ENCODE results near the gene RAB31.

RAB31 gene

GRCh38 chr18:9741406-9741792, 33.3 kb downstream of the RAB31 start:
- no peak for DNase-seq

DNA sequence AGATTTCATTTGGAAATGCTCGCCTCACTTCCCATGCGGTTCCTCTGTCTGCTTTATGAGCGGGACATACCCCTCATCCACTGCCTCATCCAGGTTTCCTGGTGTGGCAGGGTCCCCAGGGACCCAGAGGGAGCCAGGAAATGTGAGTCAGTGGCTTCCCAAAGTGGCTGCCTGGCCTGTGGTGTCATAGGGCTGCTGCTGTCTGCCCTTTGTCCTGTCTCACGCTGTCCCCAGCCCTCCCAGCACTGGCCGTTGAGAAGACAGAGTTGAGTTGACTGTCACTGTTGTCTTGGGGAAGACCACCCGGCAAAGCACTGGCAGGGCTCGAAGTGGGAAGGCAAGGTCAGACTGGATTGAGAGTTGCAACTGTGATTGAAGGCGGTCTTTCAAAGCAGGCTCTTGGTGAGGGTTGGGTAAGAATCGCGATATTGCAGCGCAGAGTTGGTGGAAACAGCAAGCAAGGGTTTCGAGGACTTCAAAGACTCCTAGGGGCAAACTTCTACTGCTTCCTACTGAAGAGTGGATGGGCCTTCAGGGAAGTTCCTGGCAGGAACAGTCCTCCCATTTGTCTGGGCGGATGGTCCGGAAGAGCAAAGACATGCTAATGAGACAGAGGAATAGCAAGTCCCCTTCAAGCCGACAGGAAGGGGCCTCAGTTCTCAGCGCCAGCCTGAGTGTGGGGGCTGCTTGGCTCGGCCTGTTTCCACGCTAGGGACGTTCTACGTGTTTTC, 33.9 kb downstream of the RAB31 start:
- no peak for DNase-seq

GRCh38 chr18:9742524-9743131, 34.5 kb downstream of the RAB31 start:
- no peak for DNase-seq

- DNase-seq: no peak
Observed at GRCh38 chr18:9743200-9744016, 35.3 kb downstream of the RAB31 start.

- no peak for DNase-seq
Observed at GRCh38 chr18:9746958-9747357, 38.9 kb downstream of the RAB31 start.

DNA sequence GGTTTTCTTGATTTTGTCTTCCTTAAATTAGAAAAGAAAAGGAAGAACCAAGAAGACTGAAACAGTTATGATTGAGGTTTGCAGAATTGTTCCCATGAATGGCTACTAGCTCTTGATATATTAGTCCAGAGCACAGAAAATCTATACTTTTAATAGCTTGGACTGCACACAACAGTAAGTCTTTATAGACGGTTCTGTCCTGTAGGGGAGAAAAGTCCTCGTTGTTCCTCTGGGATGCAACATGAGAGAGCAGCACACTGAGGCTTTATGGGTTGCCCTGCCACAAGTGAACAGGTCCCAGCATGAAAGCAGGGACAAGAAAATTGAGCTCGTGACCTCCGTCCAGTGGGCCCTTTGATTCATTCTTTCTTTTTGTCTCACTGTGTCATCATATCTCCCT, 41.5 kb downstream of the RAB31 start:
- no peak for DNase-seq

DNA sequence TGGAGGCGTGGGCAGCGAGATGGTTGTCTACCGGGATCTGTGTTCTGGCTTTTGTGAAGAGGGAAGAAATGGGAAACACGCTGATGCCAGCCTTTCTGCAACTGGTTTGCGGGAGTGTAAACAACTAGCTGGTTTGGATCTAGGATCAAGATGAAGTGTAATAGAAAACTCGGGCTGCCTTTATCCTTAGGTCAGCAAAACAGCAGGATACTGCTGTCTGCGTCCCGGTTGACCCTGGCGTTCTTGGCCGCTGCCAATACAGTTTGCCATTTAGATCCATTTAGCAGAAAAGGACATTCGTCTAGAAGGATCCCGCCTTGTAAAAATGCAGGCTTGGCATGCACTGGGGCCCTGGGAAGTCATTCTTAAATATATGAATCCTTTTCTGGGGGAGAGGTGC, 42.0 kb downstream of the RAB31 start:
- no peak for DNase-seq

GRCh38 chr18:9750606-9751304, 42.7 kb downstream of the RAB31 start:
- no peak for DNase-seq

DNA sequence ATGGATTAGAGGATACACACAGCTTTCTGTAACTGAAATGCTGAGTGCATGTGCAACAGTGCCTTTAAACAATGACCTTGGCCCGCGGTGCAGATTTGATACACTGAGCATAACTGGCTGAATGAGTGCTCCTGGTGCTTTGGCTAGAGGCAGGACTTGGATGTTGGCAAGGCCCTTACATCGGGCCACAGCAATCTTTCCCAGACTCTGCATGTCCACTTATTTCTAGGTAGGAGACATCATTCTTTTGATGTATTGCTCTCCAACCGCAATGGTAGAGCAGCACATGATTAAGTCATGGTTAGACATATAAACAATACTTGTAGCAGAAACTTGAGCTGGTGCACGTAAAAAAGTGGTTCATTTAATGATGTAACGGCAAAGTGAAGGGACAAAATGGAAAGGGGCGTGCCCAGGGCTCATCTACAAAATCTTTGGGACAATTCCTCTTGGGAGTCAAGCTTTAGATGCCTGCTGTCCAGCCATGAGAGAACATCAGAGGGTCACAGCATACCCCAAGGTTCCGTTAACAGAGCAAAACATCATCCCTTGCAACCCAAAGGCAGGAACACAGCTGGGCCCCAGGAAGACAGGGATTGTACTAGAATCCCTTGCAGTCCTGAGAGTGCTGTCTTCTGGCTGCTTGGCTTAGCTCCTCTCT, 43.4 kb downstream of the RAB31 start:
- DNase-seq: no peak

DNA sequence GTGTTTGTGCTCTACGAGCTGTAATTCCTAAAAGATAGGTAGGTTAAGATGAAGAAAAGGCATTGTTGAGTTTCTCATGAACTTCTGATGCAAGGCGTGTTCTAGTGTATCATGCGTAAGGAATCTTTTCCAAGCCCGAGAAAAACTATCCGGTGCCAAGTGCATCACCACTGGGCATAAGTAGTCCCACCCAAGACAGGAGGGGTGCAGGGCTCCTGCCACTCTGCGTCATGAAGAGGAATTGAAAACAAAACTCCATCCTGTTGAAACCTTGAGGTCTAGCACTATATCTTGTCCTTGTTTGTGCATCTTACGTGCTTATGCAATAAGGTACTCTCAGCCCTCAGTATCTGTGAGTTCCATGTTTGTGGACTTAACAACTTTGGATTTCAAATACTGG, 45.7 kb downstream of the RAB31 start:
- DNase-seq: no peak

- no peak for DNase-seq
Observed at GRCh38 chr18:9755110-9755509, 47.0 kb downstream of the RAB31 start.

DNA sequence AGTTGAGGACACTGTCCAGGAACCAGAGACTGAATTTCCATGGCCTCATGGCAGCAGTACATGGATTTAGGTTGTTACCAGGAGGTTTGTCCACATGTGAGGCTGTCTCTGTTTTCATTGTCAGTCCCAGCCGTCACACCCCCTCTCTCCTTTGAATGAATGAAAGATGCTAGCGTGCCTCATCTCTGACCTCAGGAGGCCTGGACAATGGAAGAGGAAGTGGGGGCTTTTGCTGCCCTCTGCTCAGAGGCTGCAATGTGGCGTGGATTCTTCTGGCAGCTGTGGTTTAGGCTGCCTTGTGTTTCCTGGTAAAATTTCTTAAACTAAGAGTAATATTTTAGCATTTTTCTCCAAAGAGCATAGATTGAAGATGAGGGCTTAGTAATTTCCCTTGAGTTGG, 47.5 kb downstream of the RAB31 start:
- DNase-seq: no peak

DNA sequence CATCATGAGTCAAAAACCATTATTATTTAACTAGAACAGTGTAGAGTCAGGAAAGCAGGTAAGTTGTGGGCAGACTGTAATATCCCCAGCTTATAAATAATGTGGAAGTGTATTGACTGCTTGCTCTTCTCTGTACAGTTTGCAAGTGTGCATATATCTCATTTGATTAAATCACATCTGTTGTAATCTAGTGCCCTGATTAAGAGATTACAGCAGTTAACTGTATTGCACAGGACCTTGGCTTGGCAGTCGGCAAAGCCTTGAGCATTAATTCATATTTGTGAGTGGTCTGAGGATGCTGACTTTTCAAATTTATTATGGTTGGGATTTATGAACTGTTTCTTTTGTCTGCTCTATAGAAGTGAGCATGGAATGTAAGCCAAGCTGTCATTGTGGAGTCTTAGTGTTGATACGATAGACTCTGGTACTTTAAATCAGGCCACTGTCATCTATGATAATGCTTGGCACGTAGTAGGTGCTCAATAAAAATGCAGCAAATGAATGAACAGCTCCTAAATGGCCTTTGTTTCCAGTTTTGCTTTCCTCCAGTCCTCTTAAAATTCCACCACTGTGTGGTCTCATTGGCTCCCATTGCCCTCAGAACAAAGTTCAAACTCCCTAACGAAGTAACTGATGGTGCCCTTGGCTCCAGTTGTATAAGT, 48.3 kb downstream of the RAB31 start:
- DNase-seq: no peak

GRCh38 chr18:9756933-9757470, 48.9 kb downstream of the RAB31 start:
- no peak for DNase-seq

GRCh38 chr18:9757827-9758621, 49.9 kb downstream of the RAB31 start:
- no peak for DNase-seq

DNA sequence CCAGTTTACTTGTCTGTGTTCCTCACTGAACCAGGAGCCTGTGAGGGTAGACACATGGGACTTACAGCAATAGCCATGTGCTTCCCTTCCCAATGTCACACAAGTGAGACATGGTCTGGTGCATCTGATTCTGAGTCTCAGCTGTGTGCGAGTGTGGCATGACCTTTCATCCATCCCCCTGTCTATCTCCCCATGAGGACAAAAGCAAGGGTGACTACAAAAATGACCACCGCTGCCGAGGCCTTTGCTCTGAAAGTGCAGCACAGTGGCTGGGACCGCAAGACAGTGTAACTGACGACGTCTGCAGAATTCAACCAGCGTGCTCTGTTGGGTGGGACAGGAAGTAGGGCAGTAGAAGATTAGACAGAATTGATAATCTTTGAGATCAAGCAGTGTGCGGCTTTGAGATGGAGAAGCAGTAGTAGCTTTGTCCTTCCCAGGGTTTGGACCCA, 50.5 kb downstream of the RAB31 start:
- DNase-seq: no peak

- DNase-seq: no peak
Observed at GRCh38 chr18:9760641-9761040, 52.5 kb downstream of the RAB31 start.

DNA sequence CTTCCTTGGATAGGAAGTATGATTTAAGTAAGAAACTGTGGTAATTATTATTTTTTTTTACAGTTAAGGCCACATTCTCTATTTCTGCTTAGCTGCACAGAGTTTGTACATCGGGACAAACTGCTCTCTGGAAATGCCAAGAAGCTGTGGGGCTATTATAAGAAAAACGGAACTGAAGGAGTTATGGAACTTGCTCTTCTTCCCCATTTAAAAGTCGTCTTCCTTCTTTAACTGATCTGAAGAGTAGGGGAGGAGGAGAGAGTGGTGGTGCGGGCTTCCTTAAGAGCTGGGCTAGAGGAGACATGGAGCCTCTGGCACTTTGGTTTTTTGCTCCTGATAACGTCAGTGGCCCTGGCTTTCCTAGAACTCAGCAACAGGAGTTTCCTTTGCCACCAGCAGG, 54.4 kb downstream of the RAB31 start:
- DNase-seq: no peak

GRCh38 chr18:9763157-9763556, 55.1 kb downstream of the RAB31 start:
- no peak for DNase-seq

DNA sequence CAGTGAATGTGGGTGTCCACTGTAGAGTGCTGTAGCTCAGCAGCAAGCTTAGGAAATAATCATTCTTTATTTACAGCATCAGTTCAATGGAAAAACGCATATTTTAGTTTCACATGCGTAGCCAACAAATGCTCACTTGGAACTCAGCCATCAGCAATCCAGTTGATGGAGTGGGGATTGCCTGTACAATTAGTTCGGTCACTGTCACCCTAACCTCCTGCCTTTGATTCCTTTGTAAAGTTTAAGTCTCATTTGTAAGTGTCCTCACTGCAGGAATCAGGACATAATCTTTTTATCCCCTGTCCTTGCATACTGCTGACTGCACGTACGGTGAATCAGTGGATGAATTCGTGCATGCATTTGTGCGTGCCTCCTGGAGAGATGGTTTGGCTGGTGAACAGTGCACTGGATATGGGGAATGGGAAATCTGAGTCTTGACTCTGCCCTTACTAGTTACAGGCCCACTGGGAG, 55.9 kb downstream of the RAB31 start:
- DNase-seq: no peak

GRCh38 chr18:9765501-9765900, 57.4 kb downstream of the RAB31 start:
- DNase-seq: no peak
